Smooth muscle cell (in vitro differentiated cells): ENCODE results near the gene MYH16. TPM values are rescaled to one million over a fixed set of nuclear protein-coding genes. Genes with fewer than 3 reads are reported as not detected.

Experiments
- DNase-seq: peaks from one replicate; lab custom pipeline; 2025; ENCODE audit not compliant: unreplicated experiment; lab: John Stamatoyannopoulos, UW
- H2AFZ ChIP-seq: fragments of 200-600 bp; sonication (generic); 2 replicates; pipeline ENCODE4 v1.6.0; 2016; ENCODE audit warnings: antibody characterized with exemption, low read depth, mild to moderate bottlenecking
- H3F3A ChIP-seq: fragments of 200-600 bp; sonication (generic); 2 replicates; pipeline ENCODE4 v1.6.0; 2017; ENCODE audit warnings: antibody characterized with exemption, low read depth
- H3K27ac ChIP-seq: fragments of 200-600 bp; sonication (generic); 2 replicates; pipeline ENCODE4 v1.5.1; 2016; ENCODE audit warnings: low read depth, mild to moderate bottlenecking
- H3K27me3 ChIP-seq: fragments of 200-600 bp; sonication (generic); 2 replicates; pipeline ENCODE4 v1.6.1; 2016; ENCODE audit warnings: low read depth, mild to moderate bottlenecking
- H3K36me3 ChIP-seq: fragments of 200-600 bp; sonication (generic); 2 replicates; pipeline ENCODE4 v1.5.1; 2016; ENCODE audit warnings: low read depth
- H3K4me1 ChIP-seq: fragments of 200-600 bp; sonication (generic); 2 replicates; pipeline ENCODE4 v1.5.1; 2016; ENCODE audit warnings: low read depth
- H3K4me2 ChIP-seq: fragments of 200-600 bp; sonication (generic); 2 replicates; pipeline ENCODE4 v1.6.0; 2016; ENCODE audit warnings: mild to moderate bottlenecking
- H3K4me3 ChIP-seq: fragments of 200-600 bp; sonication (generic); 2 replicates; pipeline ENCODE4 v1.5.1; 2016; ENCODE audit warnings: mild to moderate bottlenecking
- H3K79me2 ChIP-seq: fragments of 200-600 bp; sonication (generic); 2 replicates; pipeline ENCODE4 v1.6.0; 2016; ENCODE audit warnings: low read depth, mild to moderate bottlenecking
- H3K9ac ChIP-seq: fragments of 200-600 bp; sonication (generic); 2 replicates; pipeline ENCODE4 v1.6.0; 2016; ENCODE audit warnings: low read depth
- H3K9me3 ChIP-seq: fragments of 200-600 bp; sonication (generic); replicated peaks from 2 replicates; pipeline ENCODE4 v1.5.1; 2016; ENCODE audit warnings: low read depth
- H4K20me1 ChIP-seq: fragments of 200-600 bp; sonication (generic); 2 replicates; pipeline ENCODE4 v1.6.0; 2016; ENCODE audit warnings: low read depth
- WGBS: methylation state at CpG from one replicate; pipeline ENCODE4 v1.1.7; 2016; ENCODE audit warnings: low lambda C conversion rate; 5-methylcytosine and 5-hydroxymethylcytosine counted together
- polyA plus RNA-seq: library from polyadenylated mRNA; unstranded; fragments of >200 nt; fragmentation: Nextera tagmentation; extraction: Ambion mirVana; gene quantifications from 2 replicates; pipeline ENCODE4 v1.2.1, GENCODE V29; 2016
- total RNA-seq: library from RNA; depleted of rRNA; stranded (reverse); fragments of >200 nt; gene quantifications from 2 replicates; pipeline ENCODE4 v1.2.3, GENCODE V29; 2014
- TF ChIP-seq, protein P1 (sequence below): fragments of 200-600 bp; sonication (generic); IDR thresholded peaks from 2 replicates; pipeline ENCODE4 v1.5.1; 2017; ENCODE audit warnings: borderline replicate concordance, mild to moderate bottlenecking, antibody characterized with exemption; ENCODE audit not compliant: insufficient read depth, poor library complexity, severe bottlenecking

The MYH16 gene
- total and polyA plus RNA-seq, 2 experiments from 2014 or later = not detected

DNA sequence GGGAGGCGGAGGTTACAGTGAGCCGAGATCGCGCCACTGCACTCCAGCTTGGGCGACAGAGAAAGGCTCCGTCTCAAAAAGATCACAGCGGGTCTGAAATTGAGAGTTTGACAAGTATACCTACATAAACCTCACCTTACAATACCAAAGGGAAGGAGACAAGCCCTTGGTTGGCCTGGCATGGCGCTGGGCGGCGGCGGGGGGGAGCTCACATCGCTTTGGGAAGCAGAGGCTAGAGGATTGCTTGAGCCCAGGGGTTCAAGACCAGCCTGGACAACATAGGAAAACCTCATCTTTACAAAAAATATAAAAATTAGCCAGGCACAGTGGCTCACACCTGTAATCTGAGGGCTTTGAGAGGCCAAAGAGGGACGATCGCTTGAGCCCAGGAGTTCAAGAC lies 51.9 kb downstream of the MYH16 start:
- Histone ChIP-seq H3K79me2 (peaks cover 37% of the 10 kb centered on the region), H3K9ac (no peak overlapping the region), H3K4me2 (peak overlapping the region; percentile 99), H3K27ac (no peak overlapping the region), H2AFZ (no peak overlapping the region), H3K36me3 (no peaks in the 10 kb centered on the region), H3K4me3 (peak overlapping the region; percentile 87), H3K4me1 (peaks cover 12% of the 10 kb centered on the region), H3K27me3 (no peaks in the 10 kb centered on the region), H3K9me3 (no peaks in the 10 kb centered on the region), H3F3A (no peaks in the 10 kb centered on the region), H4K20me1 (peaks cover 28% of the 10 kb centered on the region)
- DNase-seq = no peak
- TF ChIP-seq, protein P1, sequence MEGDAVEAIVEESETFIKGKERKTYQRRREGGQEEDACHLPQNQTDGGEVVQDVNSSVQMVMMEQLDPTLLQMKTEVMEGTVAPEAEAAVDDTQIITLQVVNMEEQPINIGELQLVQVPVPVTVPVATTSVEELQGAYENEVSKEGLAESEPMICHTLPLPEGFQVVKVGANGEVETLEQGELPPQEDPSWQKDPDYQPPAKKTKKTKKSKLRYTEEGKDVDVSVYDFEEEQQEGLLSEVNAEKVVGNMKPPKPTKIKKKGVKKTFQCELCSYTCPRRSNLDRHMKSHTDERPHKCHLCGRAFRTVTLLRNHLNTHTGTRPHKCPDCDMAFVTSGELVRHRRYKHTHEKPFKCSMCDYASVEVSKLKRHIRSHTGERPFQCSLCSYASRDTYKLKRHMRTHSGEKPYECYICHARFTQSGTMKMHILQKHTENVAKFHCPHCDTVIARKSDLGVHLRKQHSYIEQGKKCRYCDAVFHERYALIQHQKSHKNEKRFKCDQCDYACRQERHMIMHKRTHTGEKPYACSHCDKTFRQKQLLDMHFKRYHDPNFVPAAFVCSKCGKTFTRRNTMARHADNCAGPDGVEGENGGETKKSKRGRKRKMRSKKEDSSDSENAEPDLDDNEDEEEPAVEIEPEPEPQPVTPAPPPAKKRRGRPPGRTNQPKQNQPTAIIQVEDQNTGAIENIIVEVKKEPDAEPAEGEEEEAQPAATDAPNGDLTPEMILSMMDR = no peak
- WGBS = 97% methylated on average over 14 of the region's 14 CpGs

DNA sequence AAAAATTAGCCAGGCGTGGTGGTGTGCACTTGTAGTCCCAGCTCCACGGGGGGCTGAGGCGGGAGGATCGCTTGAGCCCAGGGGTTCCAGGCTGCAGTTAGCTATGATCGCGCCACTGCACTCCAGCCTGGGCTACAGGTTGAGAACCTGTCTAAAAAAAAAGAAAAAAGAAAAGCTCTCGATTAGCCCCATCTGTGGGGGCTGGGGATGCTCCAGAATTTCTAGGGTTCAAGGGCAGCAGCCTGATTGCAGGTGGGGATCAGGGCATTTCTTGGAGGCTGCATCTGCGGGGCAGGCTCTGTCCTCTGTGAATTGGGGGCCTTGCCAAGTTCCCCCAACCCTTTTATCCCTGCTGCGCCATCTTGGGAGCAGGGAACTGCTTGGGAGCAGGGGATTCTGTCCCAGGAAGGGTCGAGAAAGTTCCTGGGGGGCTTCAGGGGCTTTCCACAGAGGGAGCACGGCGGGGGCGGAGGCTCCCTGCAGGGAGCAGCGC lies 52.4 kb downstream of the MYH16 start:
- Histone ChIP-seq H3K36me3 (no peaks in the 10 kb centered on the region), H3K27ac (peak overlapping the region; percentile 84), H2AFZ (peak overlapping the region; percentile 92), H3F3A (no peaks in the 10 kb centered on the region), H3K9ac (peak overlapping the region; percentile 98), H3K9me3 (no peaks in the 10 kb centered on the region), H3K4me3 (peak overlapping the region; percentile 87), H3K4me1 (peaks cover 12% of the 10 kb centered on the region), H3K27me3 (no peaks in the 10 kb centered on the region), H3K4me2 (peak overlapping the region; percentile 99), H3K79me2 (peaks cover 42% of the 10 kb centered on the region), H4K20me1 (peaks cover 32% of the 10 kb centered on the region)
- 45% methylated on average over 12 of the region's 14 CpGs for WGBS
- TF ChIP-seq, protein P1 = no peak
- DNase-seq = no peak

- Histone ChIP-seq H3K79me2 (peaks cover 49% of the 10 kb centered on the region), H3K36me3 (no peaks in the 10 kb centered on the region), H3F3A (no peaks in the 10 kb centered on the region), H3K4me2 (peak within 1 kb of the TSS; percentile 99), H4K20me1 (peaks cover 40% of the 10 kb centered on the region), H3K9me3 (no peaks in the 10 kb centered on the region), H3K4me1 (peaks cover 12% of the 10 kb centered on the region), H3K9ac (peak within 1 kb of the TSS; percentile 98), H3K27me3 (no peaks in the 10 kb centered on the region), H3K4me3 (peak within 1 kb of the TSS; percentile 87), H3K27ac (peak within 1 kb of the TSS; percentile 84), H2AFZ (peak within 1 kb of the TSS; percentile 92)
- TF ChIP-seq, protein P1 = no peak
- under 1% methylated on average over 81 of the region's 82 CpGs for whole genome bisulfite sequencing
- DNase-seq = peak; percentile 79
These were observed 53.2 kb downstream of the MYH16 start, which contains the start of gene ARPC1A for GRCh38 chr7:99325592-99326407. TSS of gene ARPC1A (plus strand) at chr7:99325898. CDS start at chr7:99333354, 7,456 bp downstream.
